GM12872 (cell line): ENCODE results near the gene SEPTIN1.
A peak's percentile ranks its signal among the peaks of the same experiment; 100 is the strongest.

ENCODE experiments used
- TF ChIP-seq, protein P1 (sequence below): IDR thresholded peaks from 3 replicates; pipeline ENCODE4 v1.5.1; 2011; ENCODE audit warnings: low read depth, mild to moderate bottlenecking, low read length, moderate library complexity; ENCODE audit not compliant: insufficient read depth

Gene SEPTIN1

DNA sequence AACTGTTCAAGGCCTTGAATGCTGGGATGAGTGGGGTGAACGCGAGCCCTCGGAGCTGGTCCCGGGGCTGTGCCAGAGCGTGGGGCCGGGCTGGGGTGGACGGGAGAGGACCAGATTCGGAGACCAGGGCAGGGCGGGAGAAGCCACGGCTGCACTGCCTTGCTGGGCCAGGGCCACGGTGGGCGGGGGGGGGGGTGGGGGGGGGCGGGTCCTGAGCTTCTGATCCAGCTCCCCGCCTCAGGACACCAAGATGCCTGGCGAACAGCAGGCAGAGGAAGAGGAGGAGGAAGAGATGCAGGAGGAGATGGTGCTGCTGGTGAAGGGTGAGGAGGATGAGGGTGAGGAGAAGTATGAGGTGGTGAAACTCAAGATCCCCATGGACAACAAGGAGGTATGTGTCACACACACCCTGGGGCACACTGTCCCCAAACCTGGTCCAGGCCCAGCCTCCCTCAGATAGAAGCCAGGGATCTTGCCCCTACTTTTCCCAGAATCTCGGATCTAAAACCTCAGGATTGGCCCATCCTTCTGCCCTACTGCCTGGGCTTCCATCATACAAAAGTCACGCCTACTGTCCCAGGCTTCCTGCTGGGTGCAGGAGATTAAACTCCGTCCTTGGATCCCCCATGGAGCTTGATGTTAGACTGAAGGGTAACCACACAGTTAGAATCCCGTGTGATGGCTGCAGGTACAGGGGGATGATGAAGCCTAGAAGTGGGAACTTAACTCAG lies 25.6 kb upstream of the SEPTIN1 start:
- TF ChIP-seq, protein P1, sequence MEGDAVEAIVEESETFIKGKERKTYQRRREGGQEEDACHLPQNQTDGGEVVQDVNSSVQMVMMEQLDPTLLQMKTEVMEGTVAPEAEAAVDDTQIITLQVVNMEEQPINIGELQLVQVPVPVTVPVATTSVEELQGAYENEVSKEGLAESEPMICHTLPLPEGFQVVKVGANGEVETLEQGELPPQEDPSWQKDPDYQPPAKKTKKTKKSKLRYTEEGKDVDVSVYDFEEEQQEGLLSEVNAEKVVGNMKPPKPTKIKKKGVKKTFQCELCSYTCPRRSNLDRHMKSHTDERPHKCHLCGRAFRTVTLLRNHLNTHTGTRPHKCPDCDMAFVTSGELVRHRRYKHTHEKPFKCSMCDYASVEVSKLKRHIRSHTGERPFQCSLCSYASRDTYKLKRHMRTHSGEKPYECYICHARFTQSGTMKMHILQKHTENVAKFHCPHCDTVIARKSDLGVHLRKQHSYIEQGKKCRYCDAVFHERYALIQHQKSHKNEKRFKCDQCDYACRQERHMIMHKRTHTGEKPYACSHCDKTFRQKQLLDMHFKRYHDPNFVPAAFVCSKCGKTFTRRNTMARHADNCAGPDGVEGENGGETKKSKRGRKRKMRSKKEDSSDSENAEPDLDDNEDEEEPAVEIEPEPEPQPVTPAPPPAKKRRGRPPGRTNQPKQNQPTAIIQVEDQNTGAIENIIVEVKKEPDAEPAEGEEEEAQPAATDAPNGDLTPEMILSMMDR: no peak

DNA sequence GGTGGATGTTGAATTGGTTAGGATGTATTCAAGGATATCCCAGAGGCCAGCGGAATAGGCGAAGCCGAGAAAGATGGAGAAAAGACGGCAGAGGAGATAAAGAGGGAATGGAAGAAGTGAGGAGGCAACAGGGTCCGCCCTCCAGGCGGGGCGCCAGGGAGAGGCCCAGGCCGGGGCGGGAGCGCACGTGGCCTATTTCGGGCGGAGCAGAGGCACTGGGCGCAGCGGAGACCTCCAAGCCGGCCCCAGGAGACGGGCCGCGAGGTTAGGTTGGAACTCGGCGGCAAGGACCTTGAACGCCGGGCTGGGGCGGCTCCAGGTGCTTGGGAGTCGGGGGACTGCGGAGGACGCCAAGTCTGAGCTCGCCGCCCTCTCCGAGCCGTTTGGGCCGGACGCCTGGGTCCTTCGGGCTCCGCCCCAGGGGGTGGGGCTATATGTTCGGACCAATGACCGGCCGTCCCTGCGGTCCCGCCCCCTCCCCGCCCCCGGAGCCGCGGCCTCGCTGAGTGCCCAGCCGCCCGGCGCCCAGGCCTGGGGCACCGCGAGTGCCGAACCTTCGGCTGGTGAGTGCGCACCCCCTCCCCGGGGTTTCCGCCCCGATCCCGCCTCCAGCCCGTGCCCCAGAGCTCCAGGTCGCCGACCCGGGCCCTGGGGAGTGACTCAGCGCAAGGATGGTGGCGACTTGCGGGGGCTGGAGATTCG lies 24.9 kb upstream of the SEPTIN1 start, which contains the start of gene ZNF771:
Gene ZNF771 (plus strand): TSS at position 505 of the 702 bp plus-strand sequence. CDS start 448 bp downstream, outside the sequence.
- TF ChIP-seq, protein P1: 0 out of 3 replicates have a peak, but pooled peaks have one; percentile 18

DNA sequence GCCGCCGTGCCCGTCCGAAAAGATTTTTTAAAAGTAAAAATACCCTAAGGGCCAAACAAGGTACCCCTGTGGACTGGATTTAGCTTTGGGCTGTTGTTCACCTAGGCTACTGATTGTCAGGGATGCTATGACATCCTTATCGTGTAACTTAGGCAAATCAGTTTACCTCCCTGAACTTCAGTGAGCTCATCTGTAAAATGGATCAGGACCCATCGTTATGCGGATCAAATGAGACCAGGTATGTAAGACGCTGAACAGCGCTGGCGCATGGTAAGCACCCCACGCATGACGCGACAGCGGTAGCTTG lies 24.4 kb upstream of the SEPTIN1 start:
- TF ChIP-seq, protein P1: no peak

DNA sequence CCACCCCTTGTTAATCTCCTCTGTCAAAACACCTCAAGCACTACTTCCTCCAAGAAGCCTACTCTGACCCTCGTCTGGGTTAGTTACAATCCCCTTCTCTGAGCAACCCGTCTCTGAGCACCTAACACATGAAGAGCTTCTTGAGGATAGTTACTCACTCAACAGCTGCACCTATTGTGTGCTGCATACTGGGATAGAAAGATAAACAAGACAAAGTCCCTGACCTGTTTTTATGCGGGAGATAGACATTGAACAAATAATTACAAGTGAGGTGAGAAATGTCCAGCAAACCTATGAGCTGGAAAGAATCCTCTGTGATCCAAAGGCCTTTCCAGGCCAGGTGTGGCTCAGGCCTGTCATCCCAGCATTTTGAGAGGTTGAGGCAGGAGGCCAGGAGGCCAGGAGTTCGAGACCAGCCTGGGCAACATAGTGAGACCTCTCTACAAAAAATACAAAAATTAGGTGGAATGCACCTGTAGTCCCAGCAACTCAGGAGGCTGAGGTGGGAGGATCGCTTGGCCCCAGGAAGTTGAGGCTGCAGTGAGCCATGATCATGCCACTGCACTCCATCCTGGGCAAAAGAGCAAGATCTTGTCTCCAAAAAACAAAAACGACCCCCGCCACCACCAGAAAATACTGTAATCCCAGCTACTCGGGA lies 19.5 kb upstream of the SEPTIN1 start:
- TF ChIP-seq, protein P1: no peak

DNA sequence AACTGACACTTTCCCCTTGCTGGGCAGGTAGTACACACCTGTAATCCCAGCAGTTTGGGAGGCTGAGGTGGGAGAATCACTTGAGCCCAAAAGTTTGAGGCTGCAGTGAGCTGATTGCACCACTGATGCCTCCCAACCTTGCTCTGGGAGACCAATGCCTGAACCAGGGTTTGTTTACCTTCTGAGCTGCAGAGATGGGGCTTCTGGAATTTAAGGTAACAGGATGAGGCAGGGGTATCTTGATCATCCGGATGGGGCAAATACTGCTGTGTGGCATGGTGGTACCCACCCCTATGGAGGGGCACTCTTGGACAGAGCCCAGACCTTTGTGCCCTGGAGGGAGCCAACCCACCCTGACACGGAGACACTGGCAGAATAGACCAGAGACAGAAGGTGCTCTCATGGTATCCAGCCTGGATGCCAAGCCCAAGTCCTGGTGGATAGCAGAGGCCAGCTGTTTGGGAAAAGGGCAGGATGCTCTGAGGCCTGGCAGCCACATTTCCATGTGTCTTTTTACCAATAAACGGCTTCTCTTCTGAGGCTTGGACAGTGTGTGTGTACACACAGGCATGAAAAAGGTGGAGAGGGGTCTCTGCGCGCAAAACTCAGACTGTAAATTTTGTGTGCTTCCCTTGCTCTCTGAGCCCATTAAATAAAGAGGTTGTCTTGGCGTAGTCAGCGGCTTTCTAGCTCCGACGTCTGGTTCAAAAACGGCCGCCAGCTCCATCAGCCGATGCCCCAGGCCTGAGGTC lies 17.2 kb upstream of the SEPTIN1 start:
- TF ChIP-seq, protein P1: no peak

DNA sequence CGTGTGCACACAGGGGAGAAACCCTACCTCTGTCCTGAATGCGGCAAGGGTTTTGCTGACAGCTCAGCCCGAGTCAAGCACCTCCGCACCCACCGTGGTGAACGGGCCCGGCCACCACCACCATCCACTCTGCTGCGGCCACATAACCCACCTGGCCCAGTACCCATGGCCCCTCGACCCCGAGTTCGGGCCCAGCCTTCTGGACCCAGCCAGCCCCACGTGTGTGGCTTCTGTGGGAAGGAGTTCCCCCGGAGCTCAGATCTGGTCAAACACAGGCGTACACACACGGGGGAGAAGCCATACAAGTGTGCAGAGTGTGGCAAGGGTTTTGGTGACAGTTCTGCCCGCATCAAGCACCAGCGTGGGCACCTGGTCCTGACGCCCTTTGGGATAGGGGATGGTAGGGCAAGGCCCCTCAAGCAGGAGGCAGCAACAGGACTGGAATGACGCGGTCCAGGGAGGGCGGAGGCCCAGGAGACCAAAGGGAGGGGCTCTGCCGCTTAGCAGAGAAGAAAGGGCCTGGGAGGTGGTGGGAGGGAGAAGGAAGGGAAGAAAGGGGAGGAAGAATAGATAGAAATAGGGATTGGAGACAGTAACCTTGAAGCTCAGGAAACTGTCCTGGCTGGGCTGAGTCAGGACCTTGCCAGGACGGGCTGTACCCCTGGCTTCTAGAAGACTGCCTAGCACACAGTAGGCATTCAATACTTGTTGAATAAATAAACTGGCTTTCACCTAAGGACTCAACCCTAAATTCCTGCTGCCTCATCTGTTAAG lies 16.5 kb upstream of the SEPTIN1 start:
- TF ChIP-seq, protein P1: no peak
